ENCODE results near the gene UPK3A. TPM values are rescaled to one million over a fixed set of nuclear protein-coding genes. Genes with fewer than 3 reads are reported as not detected.

The UPK3A gene
- total RNA-seq, 1 donor from 2014 or later: not detected

DNA sequence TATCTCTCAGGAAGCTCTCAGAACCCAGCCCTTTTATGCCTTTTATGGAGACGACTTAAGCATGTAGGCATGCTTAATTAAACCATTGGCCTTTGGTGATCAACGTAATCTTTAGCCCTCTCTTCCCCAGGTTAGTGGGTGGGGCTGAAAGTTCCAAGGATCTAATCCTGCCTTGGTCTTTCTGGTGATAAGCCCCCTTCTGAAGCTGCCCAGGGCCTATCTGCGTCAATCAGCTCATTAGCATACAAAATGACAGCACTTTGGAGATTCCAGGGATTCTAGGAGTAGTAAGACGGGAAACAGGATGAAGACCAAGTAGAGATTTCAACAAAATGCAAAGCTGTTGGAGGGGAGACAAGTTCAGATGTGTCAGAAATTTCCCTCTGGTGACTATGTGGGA lies 28.1 kb downstream of the UPK3A start:
- Histone ChIP-seq H3K4me1 (peaks cover 4 to 17% of the 10 kb centered on the region in 2 donors), H3K36me3 (no peaks in the 10 kb centered on the region), H3K27me3 (no peaks in the 10 kb centered on the region), H3K27ac (no peak overlapping the region), H3K9me3 (no peaks in the 10 kb centered on the region), H3K4me3 (no peak overlapping the region)
- DNase-seq (ENCODE audit: low spot score in 2 of 2): no peak
- intact Hi-C loops (cut with DNase I): loop anchor here (5.0 to 10.0 kb wide), 2 partner anchors 124 to 802 kb away; no protein-coding TSS in a partner anchor
- TF ChIP-seq, protein P1, sequence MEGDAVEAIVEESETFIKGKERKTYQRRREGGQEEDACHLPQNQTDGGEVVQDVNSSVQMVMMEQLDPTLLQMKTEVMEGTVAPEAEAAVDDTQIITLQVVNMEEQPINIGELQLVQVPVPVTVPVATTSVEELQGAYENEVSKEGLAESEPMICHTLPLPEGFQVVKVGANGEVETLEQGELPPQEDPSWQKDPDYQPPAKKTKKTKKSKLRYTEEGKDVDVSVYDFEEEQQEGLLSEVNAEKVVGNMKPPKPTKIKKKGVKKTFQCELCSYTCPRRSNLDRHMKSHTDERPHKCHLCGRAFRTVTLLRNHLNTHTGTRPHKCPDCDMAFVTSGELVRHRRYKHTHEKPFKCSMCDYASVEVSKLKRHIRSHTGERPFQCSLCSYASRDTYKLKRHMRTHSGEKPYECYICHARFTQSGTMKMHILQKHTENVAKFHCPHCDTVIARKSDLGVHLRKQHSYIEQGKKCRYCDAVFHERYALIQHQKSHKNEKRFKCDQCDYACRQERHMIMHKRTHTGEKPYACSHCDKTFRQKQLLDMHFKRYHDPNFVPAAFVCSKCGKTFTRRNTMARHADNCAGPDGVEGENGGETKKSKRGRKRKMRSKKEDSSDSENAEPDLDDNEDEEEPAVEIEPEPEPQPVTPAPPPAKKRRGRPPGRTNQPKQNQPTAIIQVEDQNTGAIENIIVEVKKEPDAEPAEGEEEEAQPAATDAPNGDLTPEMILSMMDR (IDR thresholded peaks at IDR 0.05): no peak

DNA sequence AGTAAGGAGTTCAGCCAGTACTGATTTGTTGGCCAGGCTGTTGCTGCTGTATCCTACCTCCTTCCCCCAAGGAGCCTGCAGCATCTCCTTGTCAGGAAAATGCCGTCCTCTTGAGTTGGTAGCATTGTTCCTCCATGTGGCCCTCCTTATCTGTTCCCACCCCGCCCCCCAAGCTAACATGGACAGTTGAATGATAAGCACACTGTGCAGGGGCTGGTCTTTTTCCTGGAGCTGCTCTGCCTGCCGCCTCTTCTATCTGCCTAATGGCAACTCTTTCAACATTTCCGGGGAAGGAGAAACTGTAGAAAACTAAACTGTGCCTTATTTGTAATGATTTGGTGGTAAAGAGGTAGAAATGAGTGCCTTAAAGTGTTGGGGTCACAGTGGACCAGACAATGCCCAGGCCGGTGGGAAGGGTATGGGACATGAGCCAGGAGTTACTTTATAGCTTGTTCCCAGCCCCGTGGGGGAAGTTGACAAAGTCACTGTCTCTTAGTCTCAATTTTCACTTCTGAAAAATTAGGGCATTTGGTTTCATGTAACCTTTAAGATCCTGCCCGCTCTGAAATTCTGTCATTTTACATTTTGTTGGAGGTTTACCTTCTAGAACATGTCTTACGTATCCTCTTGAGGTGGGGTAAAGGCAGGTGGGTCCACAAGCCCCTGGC lies 29.4 kb downstream of the UPK3A start:
- TF ChIP-seq, protein P1 (IDR thresholded peaks at IDR 0.05): no peak
- Histone ChIP-seq H3K4me3 (no peak overlapping the region), H3K36me3 (no peaks in the 10 kb centered on the region), H3K4me1 (peaks cover 9 to 30% of the 10 kb centered on the region in 2 donors), H3K27me3 (no peaks in the 10 kb centered on the region), H3K27ac (peak overlapping the region; percentile 15 to 36), H3K9me3 (no peaks in the 10 kb centered on the region)
- no peak for DNase-seq (ENCODE audit: low spot score in 2 of 2)
- intact Hi-C loops (cut with DNase I): loop anchor here (5.0 to 10.0 kb wide), 2 partner anchors 123 to 801 kb away; no protein-coding TSS in a partner anchor

DNA sequence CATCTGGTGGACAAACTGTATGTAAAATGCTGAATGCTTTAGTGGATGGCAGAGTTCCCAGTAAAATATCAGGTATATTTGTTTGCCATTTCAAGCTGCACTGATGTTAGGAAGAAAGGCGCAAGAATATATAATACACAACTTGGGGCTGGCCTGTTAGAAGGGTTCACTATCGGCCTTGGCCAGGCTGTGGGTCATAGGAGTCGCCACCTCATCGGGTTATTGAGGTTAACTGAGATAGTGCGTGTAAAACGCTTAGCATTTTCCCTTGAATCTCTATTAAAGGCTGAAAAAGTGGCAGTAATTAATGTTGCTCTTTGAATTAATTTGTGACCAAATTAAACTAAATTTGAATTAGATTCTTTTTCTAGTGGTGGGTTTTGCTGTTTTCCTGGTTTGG lies 30.0 kb downstream of the UPK3A start:
- TF ChIP-seq, protein P1 (IDR thresholded peaks at IDR 0.05): no peak
- Histone ChIP-seq H3K27ac (peak overlapping the region in 1 of 2 donors; percentile 36), H3K9me3 (no peaks in the 10 kb centered on the region), H3K4me1 (peaks cover 11 to 36% of the 10 kb centered on the region in 2 donors), H3K4me3 (no peak overlapping the region), H3K36me3 (no peaks in the 10 kb centered on the region), H3K27me3 (no peaks in the 10 kb centered on the region)
- DNase-seq (ENCODE audit: low spot score in 2 of 2): no peak
- intact Hi-C loops (cut with DNase I): loop anchor here (5.0 to 10.0 kb wide), 2 partner anchors 123 to 800 kb away; no protein-coding TSS in a partner anchor

DNA sequence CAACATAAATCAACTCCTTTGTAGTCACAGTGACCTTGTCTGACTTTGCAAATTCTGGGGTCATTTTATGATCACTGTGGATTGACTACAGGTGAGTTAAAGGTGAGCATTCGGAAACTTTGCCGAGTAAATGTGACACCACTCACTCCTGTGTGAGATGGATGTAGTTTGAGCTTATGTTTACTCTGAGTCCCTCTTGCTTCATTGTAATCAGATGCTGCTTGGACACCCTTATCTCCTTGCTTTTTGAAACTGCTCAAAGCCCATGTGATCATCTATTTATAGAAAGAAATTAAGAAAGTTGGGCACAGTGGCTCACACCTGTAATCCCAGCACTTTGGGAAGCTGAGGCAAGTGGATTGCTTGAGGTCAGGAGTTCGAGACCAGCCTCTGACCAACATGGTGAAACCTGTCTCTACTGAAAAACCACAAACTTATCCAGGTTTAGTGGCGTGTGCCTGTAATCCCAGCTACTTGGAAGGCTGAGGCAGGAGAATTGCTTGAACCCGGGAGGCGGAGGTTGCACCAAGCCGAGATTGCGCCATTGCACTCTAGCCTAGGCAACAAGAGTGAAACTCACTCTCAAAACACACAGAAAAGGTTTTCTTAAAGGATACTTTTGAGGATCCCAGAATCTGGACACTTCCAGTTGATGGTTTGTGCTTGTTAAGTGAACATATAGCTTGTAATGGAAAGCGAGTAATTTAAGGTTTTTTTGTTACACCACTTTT lies 32.2 kb downstream of the UPK3A start:
- no peaks in the 10 kb centered on the region for H3K36me3 ChIP-seq
- H3K27me3 ChIP-seq: no peaks in the 10 kb centered on the region
- H3K27ac ChIP-seq: peak overlapping the region; percentile 96
- no peak for DNase-seq (ENCODE audit: low spot score in 2 of 2)
- TF ChIP-seq, protein P1 (IDR thresholded peaks at IDR 0.05): no peak
- intact Hi-C loops (cut with DNase I): loop anchor here (1.0 to 10.0 kb wide), 3 partner anchors 8 to 798 kb away; partner anchors contain the start of gene FAM118A
- no peaks in the 10 kb centered on the region for H3K9me3 ChIP-seq
- peaks cover 11 to 50% of the 10 kb centered on the region in 2 donors for H3K4me1 ChIP-seq
- peak overlapping the region in 1 of 2 donors; percentile 45 for H3K4me3 ChIP-seq

DNA sequence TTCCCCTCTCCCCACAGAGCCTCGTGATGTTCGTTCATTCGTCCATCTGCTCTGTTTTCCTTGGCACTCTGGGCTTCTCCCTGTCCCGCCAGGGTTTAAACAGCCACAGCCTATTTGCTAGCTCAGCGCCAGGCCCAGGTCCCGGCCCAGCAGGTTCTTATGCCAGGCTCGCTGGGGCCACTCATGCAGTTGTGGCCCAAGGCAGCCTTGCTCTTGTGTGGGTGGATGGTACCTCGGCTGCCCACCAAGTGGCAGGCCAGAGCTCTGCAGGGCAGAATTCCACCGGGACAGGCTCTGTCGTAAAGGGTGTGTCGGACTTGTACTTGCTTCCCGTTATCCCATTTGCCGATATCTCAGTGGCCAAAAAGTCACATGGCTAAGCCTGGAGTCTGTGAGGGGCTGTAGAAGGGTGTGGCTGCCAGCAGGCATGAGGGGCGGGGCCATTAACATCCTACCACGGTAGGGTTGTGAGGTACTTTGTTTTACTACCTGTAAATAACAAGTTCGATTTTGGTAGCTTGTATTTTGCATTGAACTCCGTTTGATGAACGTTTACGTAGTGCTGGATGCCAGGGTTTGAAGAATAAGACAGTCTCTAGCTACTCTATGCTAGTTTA lies 32.9 kb downstream of the UPK3A start:
- peak; percentile 70 to 93 for DNase-seq (ENCODE audit: low spot score in 2 of 2)
- peaks cover 11 to 50% of the 10 kb centered on the region in 2 donors for H3K4me1 ChIP-seq
- intact Hi-C loops (cut with DNase I): loop anchor here (1.0 to 10.0 kb wide), 4 partner anchors 8 to 797 kb away; partner anchors contain the start of gene FAM118A

More for the DNA sequence above, 32.9 kb downstream of the UPK3A start:
- Histone ChIP-seq H3K27me3 (no peaks in the 10 kb centered on the region), H3K9me3 (no peaks in the 10 kb centered on the region), H3K27ac (peak overlapping the region; percentile 96), H3K36me3 (peaks cover under 1 to 4% of the 10 kb centered on the region in 2 donors), H3K4me3 (peak overlapping the region; percentile 35 to 45)
- TF ChIP-seq, protein P1 (IDR thresholded peaks at IDR 0.05): peak; percentile 62 to 85 (median 62)
